ENCODE data around the gene KIF9.
"Not testable (repeated sequence)": the region's sequence is repeated elsewhere in the genome, so short reads cannot be mapped to it uniquely, and the experiment has no call there.

The KIF9 gene

GRCh38 chr3:47221798-47222197 lies 60.8 kb downstream of the KIF9 start:
- H3K4me3 ChIP-seq (ENCODE audit: low read depth, low read length): no peak overlapping the region
- H3K27me3 ChIP-seq (ENCODE audit: control insufficient read depth, insufficient read depth, low read length): no peaks in the 10 kb centered on the region
- no peaks in the 10 kb centered on the region for H3K36me3 ChIP-seq (ENCODE audit: control insufficient read depth, insufficient read depth, low read length)
- no peaks in the 10 kb centered on the region for H3K9me3 ChIP-seq (ENCODE audit: control insufficient read depth, insufficient read depth, low read depth, low read length)
- H3K27ac ChIP-seq (ENCODE audit: low read depth, low read length): no peak overlapping the region
- H3K9ac ChIP-seq (ENCODE audit: low read length): no peak overlapping the region
- no peaks in the 10 kb centered on the region for H3K4me1 ChIP-seq (ENCODE audit: control insufficient read depth, insufficient read depth, low read length)

GRCh38 chr3:47210863-47211405 lies 71.7 kb downstream of the KIF9 start:
- Histone ChIP-seq H3K36me3 (ENCODE audit: control insufficient read depth, insufficient read depth, low read length) (no peaks in the 10 kb centered on the region), H3K27ac (ENCODE audit: low read depth, low read length) (no peak overlapping the region), H3K4me1 (ENCODE audit: control insufficient read depth, insufficient read depth, low read length) (no peaks in the 10 kb centered on the region), H3K4me3 (ENCODE audit: low read depth, low read length) (no peak overlapping the region), H3K9ac (ENCODE audit: low read length) (no peak overlapping the region), H3K27me3 (ENCODE audit: control insufficient read depth, insufficient read depth, low read length) (no peaks in the 10 kb centered on the region), H3K9me3 (ENCODE audit: control insufficient read depth, insufficient read depth, low read depth, low read length) (no peaks in the 10 kb centered on the region)

GRCh38 chr3:47206022-47206421 lies 76.6 kb downstream of the KIF9 start:
- H3K36me3 ChIP-seq (ENCODE audit: control insufficient read depth, insufficient read depth, low read length); H3K9me3 ChIP-seq (ENCODE audit: control insufficient read depth, insufficient read depth, low read depth, low read length); H3K4me3 ChIP-seq (ENCODE audit: low read depth, low read length); H3K27ac ChIP-seq (ENCODE audit: low read depth, low read length); H3K9ac ChIP-seq (ENCODE audit: low read length); H3K4me1 ChIP-seq (ENCODE audit: control insufficient read depth, insufficient read depth, low read length); H3K27me3 ChIP-seq (ENCODE audit: control insufficient read depth, insufficient read depth, low read length): not testable (repeated sequence)

- Histone ChIP-seq H3K36me3 (ENCODE audit: control insufficient read depth, insufficient read depth, low read length) (no peaks in the 10 kb centered on the region), H3K9ac (ENCODE audit: low read length) (no peak overlapping the region), H3K27ac (ENCODE audit: low read depth, low read length) (no peak overlapping the region), H3K4me1 (ENCODE audit: control insufficient read depth, insufficient read depth, low read length) (no peaks in the 10 kb centered on the region), H3K4me3 (ENCODE audit: low read depth, low read length) (no peak overlapping the region), H3K9me3 (ENCODE audit: control insufficient read depth, insufficient read depth, low read depth, low read length) (no peaks in the 10 kb centered on the region), H3K27me3 (ENCODE audit: control insufficient read depth, insufficient read depth, low read length) (no peaks in the 10 kb centered on the region)
Measured at GRCh38 chr3:47204875-47205274, 77.7 kb downstream of the KIF9 start.

- H3K36me3 ChIP-seq (ENCODE audit: control insufficient read depth, insufficient read depth, low read length): no peaks in the 10 kb centered on the region
- no peak overlapping the region for H3K9ac ChIP-seq (ENCODE audit: low read length)
- no peaks in the 10 kb centered on the region for H3K4me1 ChIP-seq (ENCODE audit: control insufficient read depth, insufficient read depth, low read length)
- no peaks in the 10 kb centered on the region for H3K27me3 ChIP-seq (ENCODE audit: control insufficient read depth, insufficient read depth, low read length)
- no peaks in the 10 kb centered on the region for H3K9me3 ChIP-seq (ENCODE audit: control insufficient read depth, insufficient read depth, low read depth, low read length)
- no peak overlapping the region for H3K4me3 ChIP-seq (ENCODE audit: low read depth, low read length)
- H3K27ac ChIP-seq (ENCODE audit: low read depth, low read length): no peak overlapping the region
Measured at GRCh38 chr3:47202542-47202941, 80.1 kb downstream of the KIF9 start.

- no peaks in the 10 kb centered on the region for H3K9me3 ChIP-seq (ENCODE audit: control insufficient read depth, insufficient read depth, low read depth, low read length)
- H3K9ac ChIP-seq (ENCODE audit: low read length): no peak overlapping the region
- no peaks in the 10 kb centered on the region for H3K27me3 ChIP-seq (ENCODE audit: control insufficient read depth, insufficient read depth, low read length)
- H3K4me1 ChIP-seq (ENCODE audit: control insufficient read depth, insufficient read depth, low read length): no peaks in the 10 kb centered on the region
- no peak overlapping the region for H3K27ac ChIP-seq (ENCODE audit: low read depth, low read length)
- no peak overlapping the region for H3K4me3 ChIP-seq (ENCODE audit: low read depth, low read length)
- H3K36me3 ChIP-seq (ENCODE audit: control insufficient read depth, insufficient read depth, low read length): no peaks in the 10 kb centered on the region; the same call in 1 of the 2 replicates
Measured at GRCh38 chr3:47197287-47197686, 85.3 kb downstream of the KIF9 start.

GRCh38 chr3:47194994-47195393 lies 87.6 kb downstream of the KIF9 start:
- no peaks in the 10 kb centered on the region for H3K9me3 ChIP-seq (ENCODE audit: control insufficient read depth, insufficient read depth, low read depth, low read length)
- H3K9ac ChIP-seq (ENCODE audit: low read length): no peak overlapping the region
- H3K4me1 ChIP-seq (ENCODE audit: control insufficient read depth, insufficient read depth, low read length): no peaks in the 10 kb centered on the region
- H3K27me3 ChIP-seq (ENCODE audit: control insufficient read depth, insufficient read depth, low read length): no peaks in the 10 kb centered on the region
- H3K27ac ChIP-seq (ENCODE audit: low read depth, low read length): no peak overlapping the region
- H3K4me3 ChIP-seq (ENCODE audit: low read depth, low read length): no peak overlapping the region
- no peaks in the 10 kb centered on the region; the same call in 1 of the 2 replicates for H3K36me3 ChIP-seq (ENCODE audit: control insufficient read depth, insufficient read depth, low read length)

- no peaks in the 10 kb centered on the region for H3K27me3 ChIP-seq (ENCODE audit: control insufficient read depth, insufficient read depth, low read length)
- no peaks in the 10 kb centered on the region for H3K9me3 ChIP-seq (ENCODE audit: control insufficient read depth, insufficient read depth, low read depth, low read length)
- no peaks in the 10 kb centered on the region for H3K4me1 ChIP-seq (ENCODE audit: control insufficient read depth, insufficient read depth, low read length)
- H3K9ac ChIP-seq (ENCODE audit: low read length): no peak overlapping the region
- H3K27ac ChIP-seq (ENCODE audit: low read depth, low read length): no peak overlapping the region
- no peaks in the 10 kb centered on the region; the same call in 1 of the 2 replicates for H3K36me3 ChIP-seq (ENCODE audit: control insufficient read depth, insufficient read depth, low read length)
- H3K4me3 ChIP-seq (ENCODE audit: low read depth, low read length): no peak overlapping the region
Measured at GRCh38 chr3:47193871-47194859, 88.4 kb downstream of the KIF9 start.

GRCh38 chr3:47186285-47186684 lies 96.3 kb downstream of the KIF9 start:
- H3K27me3 ChIP-seq (ENCODE audit: control insufficient read depth, insufficient read depth, low read length): no peaks in the 10 kb centered on the region
- no peak overlapping the region for H3K4me3 ChIP-seq (ENCODE audit: low read depth, low read length)
- H3K9me3 ChIP-seq (ENCODE audit: control insufficient read depth, insufficient read depth, low read depth, low read length): no peaks in the 10 kb centered on the region
- H3K9ac ChIP-seq (ENCODE audit: low read length): no peak overlapping the region
- H3K36me3 ChIP-seq (ENCODE audit: control insufficient read depth, insufficient read depth, low read length): 0 out of 2 replicates have a peak, but pooled peaks cover 4% of the 10 kb centered on the region
- no peaks in the 10 kb centered on the region for H3K4me1 ChIP-seq (ENCODE audit: control insufficient read depth, insufficient read depth, low read length)
- no peak overlapping the region for H3K27ac ChIP-seq (ENCODE audit: low read depth, low read length)

- H3K4me1 ChIP-seq (ENCODE audit: control insufficient read depth, insufficient read depth, low read length); H3K4me3 ChIP-seq (ENCODE audit: low read depth, low read length); H3K27me3 ChIP-seq (ENCODE audit: control insufficient read depth, insufficient read depth, low read length); H3K27ac ChIP-seq (ENCODE audit: low read depth, low read length); H3K9ac ChIP-seq (ENCODE audit: low read length); H3K9me3 ChIP-seq (ENCODE audit: control insufficient read depth, insufficient read depth, low read depth, low read length): not testable (repeated sequence)
- peaks cover 17% of the 10 kb centered on the region for H3K36me3 ChIP-seq (ENCODE audit: control insufficient read depth, insufficient read depth, low read length)
Measured at GRCh38 chr3:47181685-47182084, 100.9 kb downstream of the KIF9 start.

GRCh38 chr3:47180011-47180410 lies 102.6 kb downstream of the KIF9 start:
- not testable (repeated sequence) for H3K27me3 ChIP-seq (ENCODE audit: control insufficient read depth, insufficient read depth, low read length); H3K4me1 ChIP-seq (ENCODE audit: control insufficient read depth, insufficient read depth, low read length); H3K27ac ChIP-seq (ENCODE audit: low read depth, low read length); H3K4me3 ChIP-seq (ENCODE audit: low read depth, low read length); H3K9me3 ChIP-seq (ENCODE audit: control insufficient read depth, insufficient read depth, low read depth, low read length); H3K9ac ChIP-seq (ENCODE audit: low read length)
- peaks cover 28% of the 10 kb centered on the region for H3K36me3 ChIP-seq (ENCODE audit: control insufficient read depth, insufficient read depth, low read length)
